Lower lobe of right lung (tissue), 2 donors: ENCODE measurements around the gene COL4A2. TPM values are rescaled to one million over a fixed set of nuclear protein-coding genes. Genes with fewer than 3 reads are reported as not detected.

Experiments used
- ATAC-seq, 2 donors: fragments of 200-7000 bp; cut with Tn5 transposase; one replicate each; pipeline ENCODE4 v1.9.1; 2020 to 2022; ENCODE audit warnings: mild to moderate bottlenecking in 2 of 2, moderate library complexity in 2 of 2
- DNase-seq: peaks from one replicate; pipeline ENCODE4 v3.0.0-alpha.2; 2020
- H3K27ac ChIP-seq: fragments of 200-600 bp; one replicate; pipeline ENCODE4 v1.8.0; 2022
- H3K27me3 ChIP-seq: fragments of 200-600 bp; one replicate; pipeline ENCODE4 v1.8.0; 2022; ENCODE audit warnings: low read depth
- H3K36me3 ChIP-seq: fragments of 200-600 bp; one replicate; pipeline ENCODE4 v1.8.0; 2022; ENCODE audit warnings: mild to moderate bottlenecking
- H3K4me1 ChIP-seq: fragments of 200-600 bp; one replicate; pipeline ENCODE4 v1.8.0; 2022
- H3K4me3 ChIP-seq: fragments of 200-600 bp; one replicate; pipeline ENCODE4 v1.8.0; 2022; ENCODE audit warnings: mild to moderate bottlenecking
- H3K9me3 ChIP-seq: fragments of 200-600 bp; one replicate; pipeline ENCODE4 v1.8.0; 2022
- CTCF ChIP-seq: fragments of 200-600 bp; IDR thresholded peaks from one replicate; pipeline ENCODE4 v1.8.0; 2022; ENCODE audit warnings: antibody characterized with exemption, mild to moderate bottlenecking
- intact Hi-C: fragments of 100-400 bp; cut with DNase I; formaldehyde crosslinking; loops from one replicate; pipeline ENCODE4 v1.11.0; 2022
- total RNA-seq: library from RNA; stranded (reverse); fragmentation: NEBNext Ultra II Directional; extraction: Animal tissue kit (Norgen Biotek cat#: 25700); gene quantifications from one replicate; pipeline ENCODE4 v1.2.1, GENCODE V29; 2021
- donor health status: DM: no; HTN: yes; CAD: no; lungs with severe emphysema.

COL4A2 gene
- total RNA-seq, 1 donor from 2014 or later = 185 TPM

GRCh38 chr13:110340812-110341444 is 33.8 kb downstream of the COL4A2 start:
- Histone ChIP-seq H3K27me3 (no peaks in the 10 kb centered on the region), H3K9me3 (no peaks in the 10 kb centered on the region), H3K36me3 (no peaks in the 10 kb centered on the region), H3K4me3 (peak overlapping the region; percentile 8), H3K27ac (peak overlapping the region; percentile 76), H3K4me1 (peaks cover 73% of the 10 kb centered on the region)
- intact Hi-C loops = no loop called here
- ATAC-seq (peak; percentile 65 to 78), DNase-seq (peak; percentile 73)
- TF ChIP-seq CTCF = no peak

- Histone ChIP-seq H3K27ac (peak overlapping the region; percentile 76), H3K4me3 (peak overlapping the region; percentile 8), H3K4me1 (peaks cover 67% of the 10 kb centered on the region), H3K36me3 (no peaks in the 10 kb centered on the region), H3K9me3 (no peaks in the 10 kb centered on the region), H3K27me3 (no peaks in the 10 kb centered on the region)
- no peak for TF ChIP-seq CTCF
- intact Hi-C loops = no loop called here
- DNase-seq (no peak), ATAC-seq (peak; percentile 37 to 55)
These were observed 34.6 kb downstream of the COL4A2 start for GRCh38 chr13:110341445-110342244.

- Histone ChIP-seq H3K27me3 (no peaks in the 10 kb centered on the region), H3K27ac (peak overlapping the region; percentile 76), H3K36me3 (no peaks in the 10 kb centered on the region), H3K4me1 (peaks cover 61% of the 10 kb centered on the region), H3K9me3 (no peaks in the 10 kb centered on the region), H3K4me3 (no peak overlapping the region)
- DNase-seq (no peak), ATAC-seq (no peak)
- no peak for TF ChIP-seq CTCF
- intact Hi-C loops = no loop called here
These were observed 35.4 kb downstream of the COL4A2 start for GRCh38 chr13:110342474-110342873.

GRCh38 chr13:110343241-110343865 is 36.3 kb downstream of the COL4A2 start:
- Histone ChIP-seq H3K36me3 (no peaks in the 10 kb centered on the region), H3K9me3 (no peaks in the 10 kb centered on the region), H3K27me3 (no peaks in the 10 kb centered on the region), H3K4me1 (peaks cover 61% of the 10 kb centered on the region), H3K4me3 (no peak overlapping the region), H3K27ac (peak overlapping the region; percentile 14)
- DNase-seq = no peak
- intact Hi-C loops = no loop called here
- no peak for TF ChIP-seq CTCF
- peak; percentile 7 to 55 for ATAC-seq

- Histone ChIP-seq H3K27me3 (no peaks in the 10 kb centered on the region), H3K36me3 (no peaks in the 10 kb centered on the region), H3K9me3 (no peaks in the 10 kb centered on the region), H3K4me1 (peaks cover 60% of the 10 kb centered on the region), H3K27ac (no peak overlapping the region), H3K4me3 (no peak overlapping the region)
- intact Hi-C loops = no loop called here
- ATAC-seq (no peak), DNase-seq (no peak)
- no peak for TF ChIP-seq CTCF
These were observed 37.2 kb downstream of the COL4A2 start for GRCh38 chr13:110344320-110344719.
